PC-3 (cell line): ENCODE results near the gene ZEB2. TPM values are rescaled to one million over a fixed set of nuclear protein-coding genes. Genes with fewer than 3 reads are reported as not detected.

Source experiments
- ATAC-seq: fragments of 200-7000 bp; cut with Tn5 transposase; 2 replicates; pipeline ENCODE4 v1.9.1; 2020; ENCODE audit warnings: mild to moderate bottlenecking, moderate library complexity
- BruUV-seq: library from RNA; stranded (reverse); fragments of 400-500 nt; replicated peaks from 2 replicates; lab custom pipeline; 2021; lab: Mats Ljungman, UMichigan
- CTCF ChIA-PET: fragments of 300-600 bp; sonication (Branson Sonifier 250); formaldehyde crosslinking; loops from one replicate; lab custom pipeline; 2022; ENCODE audit warnings: antibody characterized with exemption; lab: Charles Lee
- POLR2A ChIA-PET: fragments of 300-600 bp; sonication (Branson Sonifier 250); formaldehyde crosslinking; loops from one replicate; lab custom pipeline; 2022; ENCODE audit warnings: antibody characterized with exemption; ENCODE audit not compliant: unreplicated experiment; lab: Charles Lee
- DNase-seq: peaks from one replicate; pipeline ENCODE4 v3.0.0-alpha.2; 2015
- H2AFZ ChIP-seq: fragments of 300-600 bp; sonication (generic); 2 replicates; pipeline ENCODE4 v1.6.0; 2016; ENCODE audit warnings: antibody characterized with exemption, low read length
- H3F3A ChIP-seq: fragments of 300-600 bp; sonication (generic); one replicate; pipeline ENCODE4 v1.6.0; 2017; ENCODE audit warnings: antibody characterized with exemption, low read length, control low read depth, mild to moderate bottlenecking; ENCODE audit not compliant: unreplicated experiment
- H3K27ac ChIP-seq: fragments of 300-600 bp; sonication (generic); 2 replicates; pipeline ENCODE4 v1.5.1; 2016; ENCODE audit warnings: mild to moderate bottlenecking, low read length
- H3K27me3 ChIP-seq: fragments of 300-600 bp; sonication (generic); 2 replicates; pipeline ENCODE4 v1.6.1; 2016; ENCODE audit warnings: low read length, mixed read lengths
- H3K36me3 ChIP-seq: fragments of 300-600 bp; sonication (generic); 2 replicates; pipeline ENCODE4 v1.6.1; 2016; ENCODE audit warnings: low read depth, mixed run types, low read length, mixed read lengths
- H3K4me1 ChIP-seq: fragments of 300-600 bp; sonication (generic); 2 replicates; pipeline ENCODE4 v1.5.1; 2016; ENCODE audit warnings: low read length; ENCODE audit not compliant: insufficient read depth
- H3K4me2 ChIP-seq: fragments of 300-600 bp; sonication (generic); 2 replicates; pipeline ENCODE4 v1.6.0; 2016; ENCODE audit warnings: low read length
- H3K4me3 ChIP-seq: fragments of 300-600 bp; sonication (generic); 2 replicates; pipeline ENCODE4 v1.5.1; 2016; ENCODE audit warnings: mild to moderate bottlenecking, low read length, mixed read lengths
- H3K79me2 ChIP-seq: fragments of 300-600 bp; sonication (generic); 2 replicates; pipeline ENCODE4 v1.6.1; 2017; ENCODE audit warnings: low read length, mixed read lengths
- H3K9ac ChIP-seq: fragments of 300-600 bp; sonication (generic); 2 replicates; pipeline ENCODE4 v1.6.0; 2016; ENCODE audit warnings: mild to moderate bottlenecking, low read length
- H3K9me2 ChIP-seq: fragments of 300-600 bp; sonication (generic); replicated peaks from 2 replicates; pipeline ENCODE4 v1.6.1; 2016; ENCODE audit warnings: mixed run types, low read length, mixed read lengths
- H3K9me3 ChIP-seq: fragments of 300-600 bp; sonication (generic); 2 replicates; pipeline ENCODE4 v1.6.1; 2016; ENCODE audit warnings: low read length, mixed read lengths
- H4K20me1 ChIP-seq: fragments of 300-600 bp; sonication (generic); 2 replicates; pipeline ENCODE4 v1.6.1; 2016; ENCODE audit warnings: low read length, mixed read lengths
- CTCF ChIP-seq: fragments of 300-600 bp; sonication (generic); conservative IDR thresholded peaks from 2 replicates; pipeline ENCODE4 v1.5.1; 2017; ENCODE audit warnings: antibody characterized with exemption, low read depth, mild to moderate bottlenecking, low read length
- EZH2 ChIP-seq: fragments of 300-600 bp; sonication (generic); IDR thresholded peaks from one replicate; pipeline ENCODE4 v1.6.1; 2017; ENCODE audit warnings: antibody characterized with exemption, mild to moderate bottlenecking, low read length; ENCODE audit not compliant: unreplicated experiment
- EZH2phosphoT487 ChIP-seq: fragments of 300-600 bp; sonication (generic); IDR thresholded peaks from 2 replicates; pipeline ENCODE4 v1.6.1; 2018; ENCODE audit warnings: mild to moderate bottlenecking, antibody characterized with exemption, low read length, borderline replicate concordance
- intact Hi-C: fragments of 100-400 bp; cut with micrococcal nuclease; formaldehyde crosslinking; loops from 2 replicates; pipeline ENCODE4 v1.9.0; 2023
- total RNA-seq: library from RNA; depleted of rRNA; stranded (reverse); fragments of >200 nt; gene quantifications from 2 replicates; pipeline ENCODE4 v1.2.3, GENCODE V29; 2014

ZEB2 gene
- total RNA-seq, 1 experiment from 2014 or later = 1.1 TPM

GRCh38 chr2:144383571-144384100, 136.3 kb downstream of the ZEB2 start:
- intact Hi-C loops = no loop called here
- no peak overlapping the region for H3K27ac ChIP-seq
- ATAC-seq = no peak

GRCh38 chr2:144382849-144383248, 137.1 kb downstream of the ZEB2 start:
- CTCF ChIA-PET = no interaction called here
- H3K9me3 ChIP-seq = no peaks in the 10 kb centered on the region
- POLR2A ChIA-PET = no interaction called here
- H3K27ac ChIP-seq = no peak overlapping the region
- ATAC-seq (no peak), DNase-seq (no peak)
- H3K27me3 ChIP-seq = no peaks in the 10 kb centered on the region
- no peak overlapping the region for H3K4me3 ChIP-seq
- H3K79me2 ChIP-seq = no peaks in the 10 kb centered on the region
- H3K9me2 ChIP-seq = no peaks in the 10 kb centered on the region
- no TSS peak for BruUV-seq
- H4K20me1 ChIP-seq = no peaks in the 10 kb centered on the region
- H3K4me2 ChIP-seq = no peak overlapping the region
- no peaks in the 10 kb centered on the region for H3K4me1 ChIP-seq
- H3K36me3 ChIP-seq = no peaks in the 10 kb centered on the region
- no peaks in the 10 kb centered on the region for H3F3A ChIP-seq
- intact Hi-C loops = no loop called here
- no peak overlapping the region for H2AFZ ChIP-seq
- no peak overlapping the region for H3K9ac ChIP-seq
- TF ChIP-seq EZH2phosphoT487 (no peak), CTCF (no peak), EZH2 (no peak)

More at GRCh38 chr2:144383571-144384100, 136.3 kb downstream of the ZEB2 start:
- H3K27me3 ChIP-seq = no peaks in the 10 kb centered on the region
- H2AFZ ChIP-seq = no peak overlapping the region
- no peak for TF ChIP-seq EZH2phosphoT487
- TF ChIP-seq CTCF = no peak
- TF ChIP-seq EZH2 = no peak
- H3F3A ChIP-seq = no peaks in the 10 kb centered on the region
- H3K36me3 ChIP-seq = no peaks in the 10 kb centered on the region
- CTCF ChIA-PET = no interaction called here
- H4K20me1 ChIP-seq = no peaks in the 10 kb centered on the region
- no peaks in the 10 kb centered on the region for H3K9me2 ChIP-seq
- peaks cover 3% of the 10 kb centered on the region; the same call in 1 of the 2 replicates for H3K4me1 ChIP-seq
- no peak overlapping the region for H3K9ac ChIP-seq
- no TSS peak for BruUV-seq
- H3K4me2 ChIP-seq = no peak overlapping the region
- no peaks in the 10 kb centered on the region for H3K79me2 ChIP-seq
- POLR2A ChIA-PET = no interaction called here
- no peak for DNase-seq
- no peaks in the 10 kb centered on the region for H3K9me3 ChIP-seq
- H3K4me3 ChIP-seq = no peak overlapping the region

GRCh38 chr2:144381716-144382115, 138.2 kb downstream of the ZEB2 start:
- Histone ChIP-seq H2AFZ (no peak overlapping the region), H3K36me3 (no peaks in the 10 kb centered on the region), H3K4me2 (no peak overlapping the region), H3K27ac (no peak overlapping the region), H3F3A (no peaks in the 10 kb centered on the region), H3K79me2 (no peaks in the 10 kb centered on the region), H3K9me2 (no peaks in the 10 kb centered on the region), H3K27me3 (no peaks in the 10 kb centered on the region), H4K20me1 (no peaks in the 10 kb centered on the region), H3K9me3 (no peaks in the 10 kb centered on the region), H3K9ac (no peak overlapping the region), H3K4me3 (no peak overlapping the region), H3K4me1 (no peaks in the 10 kb centered on the region)
- BruUV-seq = no TSS peak
- intact Hi-C loops = no loop called here
- ATAC-seq = no peak
- TF ChIP-seq EZH2phosphoT487 (no peak), EZH2 (no peak), CTCF (no peak)
- no peak for DNase-seq
- ChIA-PET CTCF (no interaction called here), POLR2A (no interaction called here)
